ENCODE measurements around the gene FSIP1.
"Not testable (repeated sequence)": the region's sequence is repeated elsewhere in the genome, so short reads cannot be mapped to it uniquely, and the experiment has no call there.

FSIP1 gene

DNA sequence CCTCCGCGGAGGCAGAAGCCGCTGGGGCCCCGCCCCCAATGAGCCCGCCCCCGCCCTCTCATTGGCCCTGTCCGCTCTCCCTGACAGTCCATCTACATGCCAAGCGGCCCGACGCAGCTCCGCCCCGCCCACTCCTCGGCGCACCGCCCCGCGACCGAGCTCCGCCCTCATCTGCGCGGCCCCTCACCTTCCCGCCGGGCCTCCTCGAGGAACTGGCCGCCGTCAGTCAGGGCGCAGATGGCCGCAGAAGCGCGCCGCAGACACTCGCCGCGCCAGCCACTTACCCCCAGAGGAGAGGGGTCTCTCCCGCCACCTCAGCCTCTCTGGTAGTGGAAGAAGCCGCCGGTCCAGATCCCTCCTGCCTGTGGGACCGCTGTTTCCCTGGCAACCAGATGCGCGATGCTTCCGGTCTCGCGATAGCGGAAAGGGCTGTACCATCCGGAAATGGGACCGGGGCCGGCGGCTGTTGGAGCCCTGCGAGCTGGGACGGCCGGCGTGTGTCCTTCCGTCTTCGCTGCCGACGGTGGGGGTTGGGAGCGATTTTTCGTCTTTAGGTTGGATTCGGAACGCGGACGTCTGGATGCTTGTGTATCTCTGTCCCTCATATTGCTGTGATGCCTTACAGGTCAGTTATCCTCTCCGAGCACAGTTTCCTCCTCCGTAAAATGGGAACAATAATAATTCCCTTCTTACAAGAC lies at the start of gene FSIP1:
TSS of gene FSIP1 (minus strand) at position 401 of the 698 bp plus-strand sequence. CDS start 6,317 bp downstream, outside the sequence.
- FAIRE-seq (peak; percentile 96), DNase-seq (ENCODE audit: insufficient read length, low spot score) (peak; percentile 93)

DNA sequence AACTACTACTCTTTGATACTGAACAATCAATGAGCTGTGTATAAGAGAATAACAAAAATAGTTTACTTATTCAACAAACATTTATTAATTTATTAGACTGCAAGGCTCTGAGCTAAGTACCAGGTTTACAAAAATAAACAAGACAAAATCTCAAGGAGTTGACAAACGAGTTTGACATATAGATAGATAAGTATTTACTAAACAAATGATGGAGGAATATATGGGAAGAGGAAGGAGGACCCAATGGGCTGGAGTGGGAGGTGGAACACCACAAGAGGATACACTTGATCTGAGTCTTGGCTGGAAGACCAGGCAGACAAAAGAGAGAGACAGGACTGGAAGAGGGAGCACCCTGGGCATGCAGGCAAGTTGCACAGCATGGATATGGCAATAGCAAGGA lies 47.5 kb upstream of the FSIP1 start:
- FAIRE-seq (no peak), DNase-seq (ENCODE audit: insufficient read length, low spot score) (no peak)

DNA sequence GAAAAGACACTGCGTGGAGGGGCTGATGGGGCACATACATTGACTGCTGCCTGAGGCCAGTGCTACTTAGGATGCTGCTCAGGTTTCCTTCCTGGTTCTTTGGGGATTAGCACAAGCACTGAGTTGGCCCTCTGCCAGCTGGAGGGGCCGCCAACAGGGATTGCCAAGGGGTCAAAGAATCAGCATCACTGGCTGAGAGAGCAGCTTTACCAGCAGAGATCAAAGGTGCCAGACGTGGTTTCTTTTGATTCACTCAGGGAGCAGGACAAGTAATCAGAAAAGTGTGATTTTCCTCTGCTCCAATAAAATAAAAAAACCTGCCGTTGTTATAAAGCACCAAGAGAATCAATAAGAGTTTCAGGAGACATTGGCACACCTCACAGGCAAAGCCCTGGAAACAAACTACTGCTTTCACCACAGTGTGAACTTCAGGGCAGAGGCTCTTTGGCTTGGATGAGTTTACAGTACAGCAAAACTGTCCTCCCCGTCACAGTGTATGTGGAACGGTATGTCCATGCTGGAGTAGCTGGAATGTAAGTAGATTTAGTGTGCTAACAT lies 45.8 kb upstream of the FSIP1 start:
- no peak for FAIRE-seq
- DNase-seq (ENCODE audit: insufficient read length, low spot score) = no peak

DNA sequence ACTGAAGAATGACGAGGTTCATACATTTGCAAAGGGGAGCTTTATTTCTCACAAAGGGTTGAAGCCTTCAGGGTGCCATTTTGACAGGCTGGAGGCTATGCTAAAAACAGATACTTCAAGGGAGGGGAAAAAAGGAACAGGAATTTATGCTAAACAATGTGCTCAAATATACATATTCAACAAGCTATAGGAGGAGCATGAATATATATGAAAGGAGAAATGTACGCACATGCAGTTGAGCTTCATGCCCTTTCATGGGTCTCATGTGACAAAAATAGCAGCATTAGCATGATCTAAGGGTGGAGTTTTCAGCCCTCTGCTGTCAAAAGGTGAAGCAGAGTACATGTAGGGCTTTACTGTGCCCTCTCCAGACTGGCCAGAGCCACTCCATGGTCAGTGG lies 44.3 kb upstream of the FSIP1 start:
- no peak for DNase-seq (ENCODE audit: insufficient read length, low spot score)

DNA sequence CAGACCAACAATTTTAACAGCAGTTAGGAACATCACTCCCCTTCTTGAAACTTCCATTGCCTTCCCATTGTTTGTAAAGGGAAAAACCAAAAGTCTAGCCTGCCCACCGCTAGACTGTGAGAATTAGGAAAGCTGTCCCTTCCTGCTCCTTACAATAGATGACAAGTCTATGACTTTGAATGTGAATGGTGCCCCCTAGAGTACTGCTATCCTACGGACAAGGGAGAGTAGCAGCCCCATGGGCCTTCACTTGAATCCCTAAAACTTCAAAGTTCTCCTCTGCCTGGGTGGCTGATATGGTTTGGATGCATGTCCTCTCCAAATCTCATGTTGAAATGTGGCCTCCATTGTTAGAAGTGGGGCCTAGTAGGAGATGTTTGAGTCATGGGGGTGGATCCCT lies 41.0 kb upstream of the FSIP1 start:
- no peak for DNase-seq (ENCODE audit: insufficient read length, low spot score)
- FAIRE-seq = no peak

More for the DNA sequence above, 44.3 kb upstream of the FSIP1 start:
- no peak for FAIRE-seq

DNA sequence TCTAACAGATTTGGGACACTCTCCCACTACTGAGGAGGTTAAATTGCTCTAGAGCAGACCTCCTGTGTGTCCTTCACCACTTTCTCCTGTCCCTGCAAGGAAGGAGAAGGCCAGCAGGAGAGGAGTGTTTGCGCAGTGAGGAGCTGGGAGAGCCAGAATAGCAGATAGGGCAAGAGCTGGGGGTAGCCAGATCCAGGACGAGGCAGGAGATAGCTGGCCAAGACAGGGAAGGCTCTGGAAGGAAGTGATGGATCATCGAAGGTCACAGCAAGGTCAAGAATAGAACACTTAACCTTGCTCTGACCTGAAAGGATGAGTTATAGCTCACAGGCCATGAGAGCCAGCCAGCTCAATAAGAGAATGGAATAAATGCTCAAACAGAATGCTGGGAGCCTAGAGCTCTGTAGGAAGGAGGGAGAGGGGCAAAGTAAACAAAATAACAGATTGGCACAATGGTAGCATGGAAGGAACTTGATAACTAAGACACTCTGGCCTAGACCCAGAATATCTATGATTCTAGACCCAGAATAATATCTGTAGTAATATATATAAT lies 37.5 kb upstream of the FSIP1 start:
- DNase-seq (ENCODE audit: insufficient read length, low spot score) (no peak), FAIRE-seq (no peak)

DNA sequence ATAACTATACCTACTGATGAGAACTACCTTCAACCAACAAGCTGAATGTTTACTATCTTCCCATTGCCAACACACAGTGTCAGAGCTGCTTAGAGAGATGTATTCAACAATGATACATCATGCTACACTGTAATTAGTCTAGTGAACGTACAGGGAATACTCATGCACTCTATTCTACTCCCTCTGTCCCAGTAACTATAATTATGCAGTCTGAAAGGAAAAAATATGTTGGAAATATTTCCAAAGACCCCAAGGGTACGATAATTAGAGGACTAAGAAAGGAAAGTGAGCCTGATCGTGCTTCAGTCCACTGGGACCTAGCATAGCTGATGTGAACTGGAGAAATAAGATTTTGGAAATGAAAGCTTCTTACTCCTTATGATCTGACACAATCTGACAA lies 36.9 kb upstream of the FSIP1 start:
- FAIRE-seq (no peak), DNase-seq (ENCODE audit: insufficient read length, low spot score) (no peak)

DNA sequence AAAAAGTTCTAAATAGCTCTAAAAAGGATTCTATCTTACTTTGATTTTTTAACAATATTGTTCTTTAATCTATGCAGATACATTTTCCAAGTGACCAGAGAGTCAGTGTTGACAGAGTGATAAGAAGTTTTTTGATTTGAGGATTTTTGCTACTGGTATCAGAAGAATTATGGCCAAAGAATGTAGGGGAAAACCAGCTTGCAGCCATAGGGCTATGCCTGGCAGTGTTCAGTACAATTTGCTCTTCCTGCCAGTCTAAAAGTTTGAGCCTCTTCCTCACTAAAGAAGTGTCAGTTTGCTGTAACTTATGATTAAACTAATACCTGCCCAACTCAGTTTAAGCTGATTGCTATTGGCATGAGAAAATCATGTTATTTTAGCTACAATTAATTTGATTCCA lies 35.3 kb upstream of the FSIP1 start:
- FAIRE-seq (no peak), DNase-seq (ENCODE audit: insufficient read length, low spot score) (no peak)

DNA sequence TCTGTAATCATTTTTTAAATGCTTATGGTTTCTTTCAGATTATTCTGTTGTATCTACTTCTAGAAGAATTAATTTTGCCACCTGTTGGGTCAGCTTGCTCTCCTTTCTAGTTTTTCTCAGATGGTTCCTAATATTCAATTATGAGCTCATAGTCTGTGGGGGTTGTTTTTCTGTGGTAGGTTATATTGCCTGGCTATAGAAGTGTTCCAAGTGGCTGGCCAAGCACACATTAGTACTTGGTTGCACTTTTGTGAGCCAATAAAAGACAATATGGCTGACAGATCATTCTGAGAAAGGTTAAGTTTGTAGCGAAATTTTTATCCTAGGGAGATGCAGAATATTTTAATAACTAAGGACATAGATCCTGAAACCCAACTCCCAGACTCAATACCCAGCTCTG lies 31.8 kb upstream of the FSIP1 start:
- FAIRE-seq (no peak), DNase-seq (ENCODE audit: insufficient read length, low spot score) (no peak)

DNA sequence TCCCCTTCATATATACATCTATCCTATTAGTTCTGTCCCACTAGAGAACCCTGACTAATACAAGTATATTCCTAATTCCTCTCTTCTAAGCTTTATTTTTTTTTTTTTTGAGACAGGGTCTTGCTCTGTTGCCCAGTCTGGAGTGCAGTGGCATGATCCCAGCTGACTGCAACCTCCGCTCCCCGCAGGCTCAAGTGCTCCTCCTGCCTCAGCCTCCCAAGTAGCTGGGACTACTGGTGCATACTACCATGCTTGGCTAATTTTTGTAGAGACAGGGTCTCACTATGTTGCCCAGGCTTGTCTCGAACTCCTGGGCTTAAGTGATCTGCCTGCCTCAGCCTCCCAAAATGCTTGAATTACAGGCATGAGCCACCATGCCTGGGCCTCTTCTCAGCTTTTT lies 30.0 kb upstream of the FSIP1 start:
- not testable (repeated sequence) for FAIRE-seq; DNase-seq (ENCODE audit: insufficient read length, low spot score)

DNA sequence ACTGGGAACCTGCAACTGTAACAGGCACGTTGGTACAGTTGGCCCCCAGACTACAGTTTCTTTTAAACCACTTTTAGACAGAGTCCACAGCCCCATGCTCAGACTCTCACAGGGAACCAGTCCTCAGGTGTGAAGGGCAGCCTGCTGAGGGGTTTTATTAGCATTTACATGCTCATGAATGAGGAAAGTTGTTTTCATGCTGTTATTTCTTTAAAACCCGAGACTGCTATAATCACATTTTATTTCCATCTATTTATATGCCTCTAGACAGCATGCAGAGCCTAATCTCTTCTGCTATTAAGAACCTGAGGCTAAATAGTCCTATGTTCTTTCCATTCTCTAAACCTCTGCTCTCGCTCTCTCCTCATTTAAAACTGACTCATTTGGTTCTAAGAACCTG lies 26.3 kb upstream of the FSIP1 start:
- no peak for FAIRE-seq

DNA sequence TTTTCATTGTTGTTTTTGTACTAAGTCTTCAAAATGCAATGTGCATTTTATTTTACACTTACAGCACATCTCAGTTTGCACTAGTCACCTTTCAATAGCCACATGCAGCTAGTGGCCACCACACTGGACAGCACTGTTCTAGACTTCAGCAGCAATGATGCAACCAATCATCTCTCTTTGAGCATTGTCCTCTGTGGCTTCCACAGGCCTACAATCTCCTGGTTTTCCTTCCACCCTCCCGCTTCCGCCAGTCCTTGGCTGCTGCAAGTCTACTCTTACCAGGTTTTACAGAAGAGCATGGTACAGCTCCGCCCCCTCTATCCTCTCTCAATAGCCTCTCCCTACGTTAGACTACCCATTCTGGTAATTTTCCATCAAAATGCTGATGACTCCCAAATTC lies 25.1 kb upstream of the FSIP1 start:
- no peak for DNase-seq (ENCODE audit: insufficient read length, low spot score)
- FAIRE-seq = no peak

More for the DNA sequence above, 26.3 kb upstream of the FSIP1 start:
- no peak for DNase-seq (ENCODE audit: insufficient read length, low spot score)

DNA sequence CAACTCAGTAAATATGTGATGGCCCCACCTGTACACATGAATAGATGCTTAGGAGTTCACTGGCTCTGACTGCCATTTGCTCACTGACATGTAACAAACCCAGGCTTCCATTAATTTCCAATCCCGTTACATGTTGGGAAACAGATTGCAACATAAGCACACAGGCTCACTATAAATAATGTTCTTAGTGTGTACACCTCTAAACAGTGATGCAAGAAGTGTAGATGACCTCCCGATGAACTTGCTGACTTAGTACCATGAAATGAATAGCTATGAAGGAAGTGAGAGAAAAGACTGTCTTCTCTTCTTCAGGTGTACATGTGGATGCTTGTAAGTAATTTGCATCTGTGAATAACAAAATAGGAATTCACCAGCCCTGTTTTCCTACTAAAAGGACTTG lies 21.4 kb upstream of the FSIP1 start:
- DNase-seq (ENCODE audit: insufficient read length, low spot score) (no peak), FAIRE-seq (no peak)

DNA sequence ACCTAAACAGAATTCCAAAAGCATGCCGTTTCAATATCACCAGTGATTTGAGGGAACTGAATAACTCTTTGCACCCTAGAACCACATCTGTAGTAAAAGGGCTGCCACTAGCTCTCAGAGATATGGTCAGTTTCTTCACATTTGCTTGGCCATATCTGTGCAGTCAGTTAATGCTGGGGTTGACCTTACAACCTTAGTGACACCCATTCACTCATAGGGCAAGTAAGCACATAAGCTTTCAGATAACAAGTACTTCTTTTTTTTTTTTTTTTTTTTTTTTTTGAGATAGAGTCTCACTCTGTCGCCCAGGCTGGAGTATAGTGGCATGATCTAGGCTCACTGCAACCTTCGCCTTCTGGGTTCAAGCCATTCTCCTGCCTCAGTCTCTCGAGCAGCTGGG lies 20.4 kb upstream of the FSIP1 start:
- no peak for FAIRE-seq
- no peak for DNase-seq (ENCODE audit: insufficient read length, low spot score)

DNA sequence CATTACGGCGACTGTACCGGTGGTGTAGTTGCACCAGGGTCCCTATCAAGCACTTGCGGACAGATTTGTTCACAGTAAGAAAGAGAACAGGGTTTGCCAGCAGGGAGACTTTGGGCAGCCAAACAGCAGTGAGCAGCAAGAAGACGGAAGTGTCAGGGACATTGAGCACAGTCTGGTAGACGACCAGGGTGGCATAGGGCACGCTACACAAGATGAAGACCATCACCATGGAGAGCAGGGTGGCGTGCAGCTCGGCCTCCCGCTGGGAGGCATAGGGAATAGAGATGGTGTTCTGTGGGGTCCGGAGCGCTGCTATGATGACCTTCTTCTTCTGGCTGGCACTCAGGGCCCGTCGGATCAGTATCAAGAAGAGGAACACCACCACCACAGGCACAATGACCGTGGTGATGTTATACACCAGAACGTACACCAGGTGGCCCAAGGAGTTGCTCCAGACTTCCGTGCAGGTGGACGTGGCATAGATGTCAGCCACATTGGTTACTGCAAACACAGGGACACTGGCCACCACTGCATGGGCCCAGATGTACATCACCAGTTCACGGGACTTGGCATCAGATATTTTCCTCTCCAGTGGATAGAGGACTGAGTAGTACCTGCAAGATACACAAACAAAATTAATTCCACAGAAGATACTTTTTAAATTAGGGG lies 19.1 kb upstream of the FSIP1 start:
- peak; percentile 28 for DNase-seq (ENCODE audit: insufficient read length, low spot score)
- no peak for FAIRE-seq

DNA sequence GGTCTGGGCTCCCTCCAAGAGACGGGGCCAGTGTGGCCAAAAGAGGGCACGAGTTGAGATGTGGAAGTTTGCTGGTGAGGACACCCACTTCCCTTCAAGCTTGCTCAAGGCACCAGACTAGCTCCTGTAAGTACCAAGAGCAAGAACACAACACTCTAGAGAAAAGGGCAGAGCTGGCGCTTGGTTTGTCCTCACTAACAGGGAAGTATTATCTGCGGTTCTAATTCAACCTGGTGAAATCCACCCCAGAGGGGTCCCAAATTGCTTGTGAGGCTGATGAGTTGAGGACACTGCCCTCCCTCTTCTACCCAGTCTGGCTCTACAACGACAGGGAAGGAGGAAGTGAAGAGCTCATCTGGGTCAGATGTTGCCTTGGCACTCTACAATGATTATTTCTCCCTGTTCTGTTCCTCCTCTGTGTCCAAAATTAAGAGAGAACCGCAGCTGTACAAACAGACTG lies 16.9 kb upstream of the FSIP1 start:
- FAIRE-seq (no peak), DNase-seq (ENCODE audit: insufficient read length, low spot score) (no peak)

DNA sequence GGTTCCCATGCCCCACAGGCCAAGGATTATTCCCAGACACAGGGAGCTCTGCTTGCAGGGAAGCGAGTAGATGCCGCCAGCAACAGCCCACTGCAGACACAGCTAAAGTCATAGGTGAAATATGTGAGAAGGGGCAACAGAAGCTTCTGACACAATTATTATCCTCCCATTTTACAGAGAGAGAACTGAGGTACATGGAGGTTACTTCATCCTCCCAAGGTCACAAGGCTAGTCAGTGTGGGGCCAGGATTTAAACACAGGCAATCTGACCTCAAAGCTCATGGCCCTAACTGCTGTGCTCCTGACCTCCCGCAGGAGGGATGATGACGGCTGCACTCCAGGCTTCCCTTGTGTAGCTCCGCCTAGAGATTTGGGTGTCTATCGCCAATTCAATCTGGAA lies 15.7 kb upstream of the FSIP1 start:
- FAIRE-seq = no peak
- no peak for DNase-seq (ENCODE audit: insufficient read length, low spot score)

DNA sequence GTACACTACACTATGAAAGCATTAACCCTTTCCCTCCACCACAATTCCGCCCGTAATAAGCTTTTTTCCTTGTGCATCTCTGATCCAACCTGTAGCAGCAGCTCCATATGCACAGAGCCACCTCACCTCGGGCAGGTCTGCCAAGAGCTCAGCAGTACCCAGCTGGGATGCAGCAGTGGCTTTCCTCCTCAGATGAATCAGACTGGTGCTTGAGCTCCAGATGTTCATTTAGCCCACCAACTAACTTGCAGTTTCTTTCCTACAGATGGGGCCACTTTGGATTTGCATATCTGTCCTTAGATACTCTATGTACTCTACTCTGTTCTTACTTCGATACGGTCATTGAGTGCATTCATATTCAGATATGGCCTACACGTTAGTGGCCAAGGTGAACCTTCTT lies 14.8 kb upstream of the FSIP1 start:
- FAIRE-seq (no peak), DNase-seq (ENCODE audit: insufficient read length, low spot score) (no peak)

DNA sequence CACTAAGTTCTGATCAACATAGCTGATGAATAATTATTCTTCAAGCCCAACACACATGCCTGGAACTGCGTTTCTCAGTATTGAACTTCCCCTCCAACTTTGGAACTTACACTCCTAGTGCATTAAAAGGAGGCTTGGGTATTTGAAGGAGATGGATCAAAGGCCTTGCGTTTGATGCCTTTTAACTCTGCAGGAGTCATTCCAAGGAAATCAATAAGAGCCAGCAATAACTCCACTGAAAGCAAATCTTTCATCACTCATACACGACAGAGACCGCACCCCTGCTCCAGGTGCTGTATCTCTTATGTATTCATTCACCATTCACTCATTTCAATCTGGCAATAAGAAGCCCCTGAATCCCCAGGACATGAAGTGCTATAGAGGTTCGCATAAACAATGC lies 14.0 kb upstream of the FSIP1 start:
- no peak for DNase-seq (ENCODE audit: insufficient read length, low spot score)

DNA sequence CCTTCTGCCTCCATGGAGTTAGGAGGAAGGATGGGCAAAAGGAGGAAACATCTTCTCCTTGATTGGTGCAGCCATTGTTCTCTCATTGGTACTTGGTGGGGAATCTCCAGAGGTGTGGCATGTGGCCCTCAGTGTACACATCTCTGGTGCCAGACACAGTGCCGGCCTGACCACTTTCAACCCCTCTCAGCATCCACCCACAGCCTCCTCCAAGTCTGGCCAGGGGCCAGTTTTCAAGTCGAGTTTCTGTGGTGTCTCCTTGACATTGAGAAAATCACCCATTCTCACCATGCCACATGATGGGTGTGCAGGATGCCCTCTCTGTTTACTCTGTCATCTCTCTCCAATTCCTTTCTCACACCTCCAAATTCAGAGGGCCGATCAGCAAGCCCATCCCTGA lies 12.8 kb upstream of the FSIP1 start:
- DNase-seq (ENCODE audit: insufficient read length, low spot score) (no peak), FAIRE-seq (no peak)

More for the DNA sequence above, 14.0 kb upstream of the FSIP1 start:
- FAIRE-seq = no peak

DNA sequence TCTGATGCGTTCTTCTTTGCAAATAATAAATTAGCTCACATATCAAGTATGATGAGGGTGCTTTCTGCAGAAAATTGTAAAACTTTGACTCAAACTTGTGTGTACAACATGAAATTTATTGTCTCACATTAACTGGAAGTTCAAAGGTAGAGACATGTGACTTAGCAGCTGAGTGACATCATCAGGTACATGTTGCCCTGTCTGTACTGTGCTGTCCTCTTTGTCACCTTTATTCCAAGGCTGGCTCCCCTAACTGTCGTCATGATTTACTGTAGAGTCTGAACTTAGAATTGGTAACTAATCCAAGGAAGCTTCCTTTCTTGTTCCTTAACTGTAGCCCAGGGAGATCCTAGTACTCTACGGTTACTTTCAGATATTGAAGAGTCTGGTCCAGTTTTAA lies 12.3 kb upstream of the FSIP1 start:
- no peak for DNase-seq (ENCODE audit: insufficient read length, low spot score)
- FAIRE-seq = no peak

DNA sequence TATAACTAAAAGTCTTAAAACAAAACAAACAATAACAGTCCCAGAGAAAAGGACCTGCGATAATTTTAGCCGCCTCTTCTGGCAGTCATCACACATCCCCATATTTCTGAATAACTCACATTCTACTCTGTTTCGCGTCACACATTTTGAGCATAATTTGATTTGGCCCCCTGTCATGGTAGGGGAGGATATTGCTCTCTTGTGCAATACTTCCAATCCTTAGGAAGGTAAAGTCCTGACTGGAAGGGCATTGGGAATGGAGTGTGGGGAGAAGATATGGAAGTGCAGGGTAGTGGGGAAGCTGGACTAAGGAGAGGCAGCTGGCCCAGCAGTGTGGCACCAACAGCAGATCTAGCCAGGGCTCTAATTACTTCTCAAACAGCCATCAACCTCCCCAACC lies 11.3 kb upstream of the FSIP1 start:
- DNase-seq (ENCODE audit: insufficient read length, low spot score) (no peak), FAIRE-seq (no peak)
